Activated CD8-positive, alpha-beta T cell treated with anti-CD3 and anti-CD28 coated beads, Interleukin-2, amount 10 ng/mL, durations not matched to agents 7 days and 5 days (primary cell): ENCODE measurements around the gene GPR42. TPM values are rescaled to one million over a fixed set of nuclear protein-coding genes. Genes with fewer than 3 reads are reported as not detected.

Experiments
- ATAC-seq: fragments of 150-1000 bp; cut with Tn5 transposase; one replicate; pipeline ENCODE4 v1.10.0; 2021; ENCODE audit warnings: moderate library complexity
- CTCF ChIA-PET: fragments of 350-600 bp; sonication (Branson Sonifier 250); formaldehyde crosslinking; loops from one replicate; lab custom pipeline; 2021; ENCODE audit warnings: antibody characterized with exemption; lab: Charles Lee
- POLR2A ChIA-PET: fragments of 350-600 bp; sonication (Branson Sonifier 250); formaldehyde crosslinking; loops from one replicate; lab custom pipeline; 2021; ENCODE audit warnings: antibody characterized with exemption; lab: Charles Lee
- DNase-seq: peaks from one replicate; pipeline ENCODE4 v3.0.0-alpha.2; 2020
- H3K27ac Mint-ChIP-seq: one replicate; pipeline ENCODE4 v1.8.0; 2021; ENCODE audit warnings: mild to moderate bottlenecking, mixed read lengths
- H3K27me3 Mint-ChIP-seq: one replicate; pipeline ENCODE4 v1.8.0; 2021; ENCODE audit warnings: low read depth, mixed read lengths
- H3K36me3 Mint-ChIP-seq: one replicate; pipeline ENCODE4 v1.8.0; 2021; ENCODE audit warnings: low read depth, mixed read lengths
- H3K4me1 Mint-ChIP-seq: one replicate; pipeline ENCODE4 v1.8.0; 2021; ENCODE audit warnings: low read depth, mixed read lengths
- H3K4me3 Mint-ChIP-seq: one replicate; pipeline ENCODE4 v1.8.0; 2021; ENCODE audit warnings: mild to moderate bottlenecking, mixed read lengths
- H3K9me3 Mint-ChIP-seq: one replicate; pipeline ENCODE4 v1.8.0; 2022; ENCODE audit warnings: mixed read lengths; ENCODE audit not compliant: insufficient read depth
- total RNA-seq, 2 experiments: library from RNA; stranded (reverse); gene quantifications; one replicate each; pipeline ENCODE4 v1.2.3, GENCODE V29; 2021

The GPR42 gene
- total RNA-seq, 2 experiments from 2014 or later: not detected

DNA sequence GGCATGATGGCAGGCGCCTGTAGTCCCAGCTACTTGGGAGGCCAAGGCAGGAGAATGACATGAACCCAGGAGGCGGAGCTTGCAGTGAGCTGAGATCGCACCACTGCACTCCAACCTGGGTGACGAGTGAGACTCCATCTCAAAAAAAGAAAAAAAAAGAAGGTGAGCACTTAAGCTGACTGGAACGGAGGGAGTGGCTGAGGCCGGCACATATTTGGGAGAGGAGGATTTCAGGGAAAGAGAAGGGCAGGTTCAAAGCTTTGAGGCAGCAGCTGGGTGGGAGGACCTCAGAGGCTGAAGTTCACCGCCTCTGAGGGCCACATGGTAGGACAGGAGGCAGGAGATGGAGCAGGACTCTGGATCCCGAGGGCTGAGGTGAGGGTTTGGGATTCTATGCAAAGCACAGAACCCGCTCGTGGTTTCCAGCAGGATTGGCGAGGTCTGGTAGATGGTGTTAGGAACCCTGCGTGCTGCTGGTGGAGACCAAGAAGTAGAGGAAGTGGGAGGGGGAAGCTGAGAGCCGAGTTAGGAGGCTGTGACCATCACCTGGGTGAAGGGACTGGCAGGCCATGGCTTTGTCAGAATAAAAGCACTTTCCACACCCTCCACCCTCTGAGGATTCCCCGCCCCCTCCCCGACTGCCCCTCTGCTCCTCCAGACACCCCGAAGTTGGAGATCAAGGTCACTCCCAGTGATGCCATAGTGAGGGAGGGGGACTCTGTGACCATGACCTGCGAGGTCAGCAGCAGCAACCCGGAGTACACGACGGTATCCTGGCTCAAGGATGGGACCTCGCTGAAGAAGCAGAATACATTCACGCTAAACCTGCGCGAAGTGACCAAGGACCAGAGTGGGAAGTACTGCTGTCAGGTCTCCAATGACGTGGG, 33.5 kb upstream of the GPR42 start:
- Mint-ChIP-seq H3K4me1 (peaks cover 15% of the 10 kb centered on the region), H3K36me3 (no peaks in the 10 kb centered on the region), H3K27ac (no peak overlapping the region), H3K27me3 (peaks cover 1% of the 10 kb centered on the region), H3K4me3 (no peak overlapping the region), H3K9me3 (no peaks in the 10 kb centered on the region)
- ATAC-seq (no peak), DNase-seq (no peak)
- POLR2A ChIA-PET: no interaction called here
- CTCF ChIA-PET: no interaction called here

DNA sequence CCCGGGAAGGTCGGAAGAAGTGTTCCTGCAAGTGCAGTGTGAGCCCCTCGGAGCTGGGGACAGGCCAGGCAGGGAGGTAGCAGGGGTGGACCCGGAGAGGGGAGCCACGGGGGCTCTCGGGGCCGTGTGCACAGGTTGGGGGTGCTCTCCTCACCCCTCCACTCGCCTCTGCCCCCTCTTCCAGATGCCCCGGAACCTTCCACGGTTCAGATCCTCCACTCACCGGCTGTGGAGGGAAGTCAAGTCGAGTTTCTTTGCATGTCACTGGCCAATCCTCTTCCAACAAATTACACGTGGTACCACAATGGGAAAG, 32.9 kb upstream of the GPR42 start:
- no peak for ATAC-seq
- H3K4me3 Mint-ChIP-seq: no peak overlapping the region
- H3K9me3 Mint-ChIP-seq: no peaks in the 10 kb centered on the region
- H3K27me3 Mint-ChIP-seq: peaks cover 3% of the 10 kb centered on the region
- no peak for DNase-seq
- CTCF ChIA-PET: no interaction called here
- no peaks in the 10 kb centered on the region for H3K36me3 Mint-ChIP-seq
- POLR2A ChIA-PET: no interaction called here
- no peak overlapping the region for H3K27ac Mint-ChIP-seq
- H3K4me1 Mint-ChIP-seq: peaks cover 9% of the 10 kb centered on the region

DNA sequence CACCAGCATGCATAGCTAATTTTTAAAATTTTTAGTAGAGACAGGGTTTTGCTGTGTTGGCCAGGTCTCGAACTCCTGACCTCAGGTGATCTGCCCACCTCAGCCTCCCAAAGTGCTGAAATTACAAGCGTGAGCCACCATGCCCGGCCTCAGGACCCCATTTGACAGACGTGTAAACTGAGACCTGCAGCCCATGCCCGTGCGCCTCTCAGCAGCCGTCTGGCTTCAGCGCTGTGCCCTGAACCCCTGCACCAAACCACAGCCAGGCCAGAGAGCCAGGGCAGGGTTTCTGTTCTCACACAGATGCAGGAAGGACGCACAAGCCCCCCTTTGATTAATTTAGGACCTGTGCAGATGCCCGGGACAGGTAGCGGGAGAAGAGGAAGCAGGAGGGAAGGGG, 30.4 kb upstream of the GPR42 start:
- H3K27me3 Mint-ChIP-seq: peaks cover 7% of the 10 kb centered on the region
- CTCF ChIA-PET: interaction anchor here (2.0 kb wide), 1 partner anchor 155 kb away, joined by 6 read pairs; no protein-coding TSS in a partner anchor
- no peaks in the 10 kb centered on the region for H3K9me3 Mint-ChIP-seq

GRCh38 chr19:35341006-35341405, 29.9 kb upstream of the GPR42 start:
- Mint-ChIP-seq H3K4me1 (peaks cover 8% of the 10 kb centered on the region), H3K4me3 (no peak overlapping the region), H3K27me3 (peaks cover 12% of the 10 kb centered on the region), H3K27ac (no peak overlapping the region), H3K36me3 (no peaks in the 10 kb centered on the region), H3K9me3 (no peaks in the 10 kb centered on the region)
- ChIA-PET POLR2A (no interaction called here), CTCF (interaction anchor here (2.0 kb wide), 1 partner anchor 154 kb away, joined by 6 read pairs; no protein-coding TSS in a partner anchor)
- ATAC-seq: no peak
- DNase-seq: no peak

More for the DNA sequence above, 30.4 kb upstream of the GPR42 start:
- no peaks in the 10 kb centered on the region for H3K36me3 Mint-ChIP-seq
- ATAC-seq (no peak), DNase-seq (no peak)
- POLR2A ChIA-PET: no interaction called here
- H3K4me3 Mint-ChIP-seq: no peak overlapping the region
- H3K27ac Mint-ChIP-seq: no peak overlapping the region
- H3K4me1 Mint-ChIP-seq: peaks cover 3% of the 10 kb centered on the region

GRCh38 chr19:35341565-35342225, 29.2 kb upstream of the GPR42 start:
- CTCF ChIA-PET: interaction anchor here (1.2 to 2.0 kb wide), 2 partner anchors 12 to 153 kb away, joined by 4 to 6 read pairs; no protein-coding TSS in a partner anchor
- no peak overlapping the region for H3K27ac Mint-ChIP-seq
- H3K4me1 Mint-ChIP-seq: peaks cover 15% of the 10 kb centered on the region
- POLR2A ChIA-PET: interaction anchor here (0.6 to 0.8 kb wide), 2 partner anchors 62 to 119 kb away, joined by 3 to 4 read pairs; no protein-coding TSS in a partner anchor
- H3K4me3 Mint-ChIP-seq: no peak overlapping the region
- no peaks in the 10 kb centered on the region for H3K36me3 Mint-ChIP-seq
- H3K27me3 Mint-ChIP-seq: peaks cover 12% of the 10 kb centered on the region
- no peak for ATAC-seq
- DNase-seq: no peak
- no peaks in the 10 kb centered on the region for H3K9me3 Mint-ChIP-seq

- peaks cover 12% of the 10 kb centered on the region for H3K27me3 Mint-ChIP-seq
- H3K27ac Mint-ChIP-seq: no peak overlapping the region
- peaks cover 20% of the 10 kb centered on the region for H3K4me1 Mint-ChIP-seq
- ChIA-PET POLR2A (interaction anchor here (0.6 to 0.8 kb wide), 3 partner anchors 62 to 272 kb away, joined by 3 to 4 read pairs (median 4); no protein-coding TSS in a partner anchor), CTCF (interaction anchor here (1.2 kb wide), 1 partner anchor 11 kb away, joined by 4 read pairs; no protein-coding TSS in a partner anchor)
- ATAC-seq: no peak
- no peaks in the 10 kb centered on the region for H3K9me3 Mint-ChIP-seq
- no peaks in the 10 kb centered on the region for H3K36me3 Mint-ChIP-seq
- no peak overlapping the region for H3K4me3 Mint-ChIP-seq
- DNase-seq: no peak
These were observed 28.4 kb upstream of the GPR42 start for GRCh38 chr19:35342430-35342829.

DNA sequence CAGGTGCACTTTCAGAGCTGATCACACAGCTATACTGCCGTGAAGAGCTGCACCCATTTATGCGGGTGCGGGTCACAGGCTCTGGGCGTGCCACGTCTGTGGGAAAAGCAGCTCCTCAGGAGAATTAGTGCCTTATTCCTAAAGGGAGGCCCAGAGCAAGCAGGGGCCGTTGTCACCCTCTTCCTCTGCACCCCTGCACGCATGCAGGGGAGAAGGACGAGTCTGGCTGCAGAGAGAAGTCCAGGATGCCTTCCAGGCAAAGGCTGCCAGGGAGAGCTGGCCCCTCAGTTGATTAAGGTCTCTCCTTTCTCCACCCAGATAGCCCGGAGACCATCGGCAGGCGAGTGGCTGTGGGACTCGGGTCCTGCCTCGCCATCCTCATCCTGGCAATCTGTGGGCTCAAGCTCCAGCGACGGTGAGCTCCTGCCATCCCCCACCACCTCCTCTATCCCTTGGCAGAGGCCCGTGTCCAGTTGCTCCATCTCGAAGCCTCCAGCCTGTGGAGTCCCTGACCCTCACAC, 26.3 kb upstream of the GPR42 start:
- ATAC-seq (no peak), DNase-seq (no peak)
- H3K4me1 Mint-ChIP-seq: peaks cover 31% of the 10 kb centered on the region
- ChIA-PET CTCF (interaction anchor here (1.7 kb wide), 1 partner anchor 11 kb away, joined by 4 read pairs; no protein-coding TSS in a partner anchor), POLR2A (no interaction called here)
- no peak overlapping the region for H3K4me3 Mint-ChIP-seq
- no peak overlapping the region for H3K27ac Mint-ChIP-seq
- peaks cover 12% of the 10 kb centered on the region for H3K27me3 Mint-ChIP-seq
- H3K36me3 Mint-ChIP-seq: no peaks in the 10 kb centered on the region
- no peaks in the 10 kb centered on the region for H3K9me3 Mint-ChIP-seq

DNA sequence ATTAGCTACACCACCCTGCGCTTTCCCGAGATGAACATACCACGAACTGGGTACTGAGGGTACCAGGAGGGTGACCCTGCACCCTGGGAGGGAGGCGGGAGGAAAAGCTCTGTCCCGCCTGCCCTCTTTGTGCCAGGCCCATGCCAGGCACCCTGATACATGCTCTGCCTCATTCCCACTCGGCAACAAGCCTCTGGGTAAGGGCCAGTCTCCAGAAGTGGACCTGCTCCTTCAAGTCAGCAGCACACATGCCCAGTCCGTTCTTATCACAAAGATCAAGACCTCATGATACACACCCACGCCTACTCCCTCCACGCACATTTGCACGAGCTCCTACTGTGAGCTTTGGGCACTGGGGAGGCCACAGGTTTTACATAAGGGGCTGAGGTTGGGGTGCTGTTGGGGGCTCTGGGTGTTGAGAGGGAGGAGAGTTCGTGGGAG, 25.2 kb upstream of the GPR42 start:
- no peak for ATAC-seq
- H3K27me3 Mint-ChIP-seq: peaks cover 12% of the 10 kb centered on the region
- H3K36me3 Mint-ChIP-seq: no peaks in the 10 kb centered on the region
- H3K9me3 Mint-ChIP-seq: no peaks in the 10 kb centered on the region
- H3K27ac Mint-ChIP-seq: no peak overlapping the region
- ChIA-PET CTCF (interaction anchor here (1.7 kb wide), 1 partner anchor 12 kb away, joined by 4 read pairs; no protein-coding TSS in a partner anchor), POLR2A (no interaction called here)
- no peak overlapping the region for H3K4me3 Mint-ChIP-seq
- no peak for DNase-seq
- H3K4me1 Mint-ChIP-seq: peaks cover 31% of the 10 kb centered on the region

GRCh38 chr19:35346193-35347052, 24.4 kb upstream of the GPR42 start:
- ATAC-seq: peak; percentile 65
- peak overlapping the region; percentile 51 for H3K4me3 Mint-ChIP-seq

DNA sequence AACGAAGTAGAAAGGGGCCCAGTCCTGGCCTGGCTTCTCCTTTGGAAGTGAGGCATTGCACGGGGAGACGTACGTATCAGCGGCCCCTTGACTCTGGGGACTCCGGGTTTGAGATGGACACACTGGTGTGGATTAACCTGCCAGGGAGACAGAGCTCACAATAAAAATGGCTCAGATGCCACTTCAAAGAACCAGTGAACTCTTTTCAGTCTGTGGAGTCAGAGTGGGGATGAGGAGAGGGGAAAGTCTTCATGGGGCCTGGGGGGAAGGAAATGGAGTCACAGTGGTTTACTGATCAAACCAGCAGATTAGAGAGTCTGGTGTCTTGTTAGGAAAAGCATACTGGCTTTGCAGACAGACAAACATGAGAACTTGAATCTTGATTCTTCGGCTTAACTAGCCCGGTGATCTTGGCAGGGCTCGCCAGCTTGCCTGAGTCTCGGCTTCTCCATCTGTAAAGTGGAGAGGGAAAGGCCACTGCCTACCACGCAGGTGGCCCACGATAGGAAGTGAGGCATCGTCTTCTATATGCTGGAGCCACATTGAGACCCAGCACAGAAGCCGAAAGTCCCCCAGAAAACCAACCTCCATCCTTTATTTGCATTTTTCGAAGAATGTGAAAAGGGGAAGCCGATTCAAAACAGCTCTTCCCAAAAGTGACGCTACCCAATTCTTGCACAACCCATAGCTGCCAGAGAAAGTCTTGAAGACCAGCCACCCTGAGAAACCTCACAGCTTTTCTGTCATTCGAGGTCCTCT, 23.5 kb upstream of the GPR42 start, which contains the start of gene FFAR1:
Gene FFAR1 (plus strand): TSS at position 732 of the 759 bp plus-strand sequence. CDS start 3,650 bp downstream, outside the sequence.
- peak within 1 kb of the TSS; percentile 50 for H3K27ac Mint-ChIP-seq
- CTCF ChIA-PET: interaction anchor here (0.8 to 3.3 kb wide), 6 partner anchors 10 to 148 kb away, joined by 3 to 18 read pairs (median 4); no protein-coding TSS in a partner anchor

More at GRCh38 chr19:35346193-35347052, 24.4 kb upstream of the GPR42 start:
- ChIA-PET POLR2A (interaction anchor here (1.0 kb wide), 1 partner anchor 10 kb away, joined by 4 read pairs; no protein-coding TSS in a partner anchor), CTCF (interaction anchor here (1.0 to 3.3 kb wide), 4 partner anchors 13 to 149 kb away, joined by 3 to 18 read pairs (median 6); no protein-coding TSS in a partner anchor)
- H3K9me3 Mint-ChIP-seq: no peaks in the 10 kb centered on the region
- DNase-seq: peak; percentile 78
- peaks cover 31% of the 10 kb centered on the region for H3K4me1 Mint-ChIP-seq
- peaks cover 12% of the 10 kb centered on the region for H3K27me3 Mint-ChIP-seq
- H3K36me3 Mint-ChIP-seq: no peaks in the 10 kb centered on the region
- H3K27ac Mint-ChIP-seq: peak overlapping the region; percentile 50

More for the DNA sequence above, 23.5 kb upstream of the GPR42 start, which contains the start of gene FFAR1:
- DNase-seq (peak; percentile 55), ATAC-seq (peak; percentile 70)
- peaks cover 31% of the 10 kb centered on the region for H3K4me1 Mint-ChIP-seq
- no peaks in the 10 kb centered on the region for H3K36me3 Mint-ChIP-seq
- no peaks in the 10 kb centered on the region for H3K9me3 Mint-ChIP-seq
- peaks cover 10% of the 10 kb centered on the region for H3K27me3 Mint-ChIP-seq
- peak within 1 kb of the TSS; percentile 51 for H3K4me3 Mint-ChIP-seq
- POLR2A ChIA-PET: interaction anchor here (1.0 kb wide), 1 partner anchor 11 kb away, joined by 4 read pairs; no protein-coding TSS in a partner anchor
